ENCODE results near the gene C1orf116.

C1orf116 gene

DNA sequence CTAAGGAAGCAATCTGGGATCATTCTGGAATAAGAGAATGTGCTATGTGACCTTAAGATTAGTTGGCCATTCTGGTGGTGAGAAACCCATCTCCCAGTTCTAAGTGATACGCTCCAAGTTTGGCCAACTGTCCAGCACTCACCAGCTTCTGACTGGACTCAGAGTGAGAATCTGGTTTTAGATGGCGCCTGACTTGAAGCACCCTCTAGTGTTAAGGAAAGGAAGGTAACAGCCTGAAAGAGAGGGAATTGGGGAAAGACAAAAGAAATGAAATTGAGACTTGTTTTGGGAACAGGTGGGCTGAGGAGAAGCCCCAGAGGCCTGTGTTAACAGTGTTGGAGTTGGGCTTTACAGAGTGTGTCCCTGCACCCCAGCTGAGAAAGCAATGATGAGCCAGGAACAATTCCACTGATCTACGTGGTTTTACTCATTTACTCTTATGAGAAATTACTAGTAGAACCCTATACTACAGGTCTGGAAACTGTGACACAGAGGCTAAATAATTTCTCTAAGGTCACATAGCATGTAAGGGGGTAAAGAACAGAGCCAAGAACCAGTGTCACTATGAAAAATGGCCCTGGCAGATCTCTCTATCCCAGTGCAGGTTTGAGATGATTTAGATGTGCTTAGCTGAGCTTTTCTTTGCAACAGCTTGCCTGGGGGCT, 53.0 kb downstream of the C1orf116 start:
- TF ChIP-seq, protein P1, sequence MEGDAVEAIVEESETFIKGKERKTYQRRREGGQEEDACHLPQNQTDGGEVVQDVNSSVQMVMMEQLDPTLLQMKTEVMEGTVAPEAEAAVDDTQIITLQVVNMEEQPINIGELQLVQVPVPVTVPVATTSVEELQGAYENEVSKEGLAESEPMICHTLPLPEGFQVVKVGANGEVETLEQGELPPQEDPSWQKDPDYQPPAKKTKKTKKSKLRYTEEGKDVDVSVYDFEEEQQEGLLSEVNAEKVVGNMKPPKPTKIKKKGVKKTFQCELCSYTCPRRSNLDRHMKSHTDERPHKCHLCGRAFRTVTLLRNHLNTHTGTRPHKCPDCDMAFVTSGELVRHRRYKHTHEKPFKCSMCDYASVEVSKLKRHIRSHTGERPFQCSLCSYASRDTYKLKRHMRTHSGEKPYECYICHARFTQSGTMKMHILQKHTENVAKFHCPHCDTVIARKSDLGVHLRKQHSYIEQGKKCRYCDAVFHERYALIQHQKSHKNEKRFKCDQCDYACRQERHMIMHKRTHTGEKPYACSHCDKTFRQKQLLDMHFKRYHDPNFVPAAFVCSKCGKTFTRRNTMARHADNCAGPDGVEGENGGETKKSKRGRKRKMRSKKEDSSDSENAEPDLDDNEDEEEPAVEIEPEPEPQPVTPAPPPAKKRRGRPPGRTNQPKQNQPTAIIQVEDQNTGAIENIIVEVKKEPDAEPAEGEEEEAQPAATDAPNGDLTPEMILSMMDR (IDR thresholded peaks at IDR 0.05; ENCODE audit: low read depth, low read length), result peak; percentile 62
- TF ChIP-seq, protein P2, sequence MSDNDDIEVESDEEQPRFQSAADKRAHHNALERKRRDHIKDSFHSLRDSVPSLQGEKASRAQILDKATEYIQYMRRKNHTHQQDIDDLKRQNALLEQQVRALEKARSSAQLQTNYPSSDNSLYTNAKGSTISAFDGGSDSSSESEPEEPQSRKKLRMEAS (IDR thresholded peaks at IDR 0.05; ENCODE audit: low read depth, low read length), result no peak
- DNase-seq (ENCODE audit: low read depth), result peak; percentile 34
- no peak overlapping the region for H3K4me3 ChIP-seq (ENCODE audit: low read depth, low read length)

DNA sequence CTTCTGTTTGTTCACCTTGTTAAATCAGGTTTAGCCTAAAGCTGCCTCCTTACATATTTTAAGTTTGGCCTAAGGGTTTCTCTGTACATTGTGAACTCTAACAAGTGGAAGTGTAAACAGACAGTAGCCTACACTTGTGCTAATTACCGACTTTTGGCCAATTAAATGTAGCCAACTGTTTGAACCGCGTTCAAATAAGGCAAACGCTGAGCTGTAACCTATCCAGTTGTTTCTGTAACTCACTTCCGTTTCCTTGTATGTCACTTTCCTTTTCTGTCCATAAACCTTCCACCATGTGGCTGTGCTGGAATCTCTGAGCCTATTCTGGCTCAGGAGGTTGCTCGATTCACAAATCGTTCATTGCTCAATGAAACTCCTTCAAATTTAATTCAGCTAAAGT, 54.3 kb downstream of the C1orf116 start:
- TF ChIP-seq, protein P1 (IDR thresholded peaks at IDR 0.05; ENCODE audit: low read depth, low read length), result no peak
- TF ChIP-seq, protein P2 (IDR thresholded peaks at IDR 0.05; ENCODE audit: low read depth, low read length), result no peak
- TF ChIP-seq MYC (IDR thresholded peaks at IDR 0.05; ENCODE audit: low read depth, low read length), result no peak
- no peak for TF ChIP-seq POLR2A (IDR thresholded peaks at IDR 0.05; ENCODE audit: extremely low read depth, insufficient read length)
- no peak overlapping the region for H3K4me3 ChIP-seq (ENCODE audit: low read depth, low read length)
- no peak for DNase-seq (ENCODE audit: low read depth)

GRCh38 chr1:206975306-206975705, 57.2 kb downstream of the C1orf116 start:
- DNase-seq (ENCODE audit: low read depth), result no peak
- H3K4me3 ChIP-seq (ENCODE audit: low read depth, low read length), result no peak overlapping the region
- TF ChIP-seq MYC (IDR thresholded peaks at IDR 0.05; ENCODE audit: low read depth, low read length) (no peak), POLR2A (IDR thresholded peaks at IDR 0.05; ENCODE audit: extremely low read depth, insufficient read length) (no peak)
- TF ChIP-seq, protein P1 (IDR thresholded peaks at IDR 0.05; ENCODE audit: low read depth, low read length), result no peak
- TF ChIP-seq, protein P2 (IDR thresholded peaks at IDR 0.05; ENCODE audit: low read depth, low read length), result no peak

GRCh38 chr1:206974140-206974539, 58.4 kb downstream of the C1orf116 start:
- DNase-seq (ENCODE audit: low read depth), result no peak
- H3K4me3 ChIP-seq (ENCODE audit: low read depth, low read length), result no peak overlapping the region
- TF ChIP-seq POLR2A (IDR thresholded peaks at IDR 0.05; ENCODE audit: extremely low read depth, insufficient read length), result no peak
- TF ChIP-seq, protein P2 (IDR thresholded peaks at IDR 0.05; ENCODE audit: low read depth, low read length), result no peak
- TF ChIP-seq MYC (IDR thresholded peaks at IDR 0.05; ENCODE audit: low read depth, low read length), result no peak
- TF ChIP-seq, protein P1 (IDR thresholded peaks at IDR 0.05; ENCODE audit: low read depth, low read length), result no peak

- TF ChIP-seq, protein P2 (IDR thresholded peaks at IDR 0.05; ENCODE audit: low read depth, low read length), result no peak
- no peak for TF ChIP-seq MYC (IDR thresholded peaks at IDR 0.05; ENCODE audit: low read depth, low read length)
- no peak for TF ChIP-seq POLR2A (IDR thresholded peaks at IDR 0.05; ENCODE audit: extremely low read depth, insufficient read length)
- TF ChIP-seq, protein P1 (IDR thresholded peaks at IDR 0.05; ENCODE audit: low read depth, low read length), result no peak
- DNase-seq (ENCODE audit: low read depth), result no peak
- H3K4me3 ChIP-seq (ENCODE audit: low read depth, low read length), result no peak overlapping the region
Measured at GRCh38 chr1:206972728-206973127, 59.8 kb downstream of the C1orf116 start.

All from NB4 (cell line).